Ectodermal cell (in vitro differentiated cells): ENCODE results near the gene ANTXR1.

Experiments
- H3K27ac ChIP-seq: 2 replicates; pipeline ENCODE4 v1.7.0; 2013; ENCODE audit warnings: mild to moderate bottlenecking, low read depth, low read length; ENCODE audit not compliant: insufficient read depth, poor library complexity, severe bottlenecking
- H3K27me3 ChIP-seq: 2 replicates; pipeline ENCODE4 v1.7.0; 2013; ENCODE audit warnings: mild to moderate bottlenecking, low read length; ENCODE audit not compliant: insufficient read depth, control insufficient read depth, poor library complexity, severe bottlenecking
- H3K36me3 ChIP-seq: one replicate; pipeline ENCODE4 v1.7.0; 2013; ENCODE audit warnings: low read length; ENCODE audit not compliant: control insufficient read depth, insufficient read depth
- H3K4me1 ChIP-seq: one replicate; pipeline ENCODE4 v1.7.0; 2013; ENCODE audit warnings: low read length; ENCODE audit not compliant: control insufficient read depth, insufficient read depth
- H3K4me3 ChIP-seq: 2 replicates; pipeline ENCODE4 v1.7.0; 2013; ENCODE audit warnings: low read depth, low read length, control low read depth; ENCODE audit not compliant: insufficient read depth
- H3K9me3 ChIP-seq: 2 replicates; pipeline ENCODE4 v1.7.0; 2013; ENCODE audit warnings: mild to moderate bottlenecking, low read length, moderate library complexity; ENCODE audit not compliant: control insufficient read depth
- WGBS, 2 experiments: methylation state at CpG; one replicate each; pipeline ENCODE4 v1.1.7; 2013; ENCODE audit warnings: missing lambda C conversion rate in 2 of 2; 5-methylcytosine and 5-hydroxymethylcytosine counted together

Gene ANTXR1

GRCh38 chr2:69298261-69298660 is 285.3 kb downstream of the ANTXR1 start:
- Histone ChIP-seq H3K4me1 (no peaks in the 10 kb centered on the region), H3K9me3 (no peaks in the 10 kb centered on the region), H3K27me3 (no peaks in the 10 kb centered on the region), H3K27ac (no peak overlapping the region), H3K36me3 (no peaks in the 10 kb centered on the region), H3K4me3 (no peak overlapping the region)
- 89 to 94% methylated on average over 7 of the region's 7 CpGs for WGBS, 2 experiments

DNA sequence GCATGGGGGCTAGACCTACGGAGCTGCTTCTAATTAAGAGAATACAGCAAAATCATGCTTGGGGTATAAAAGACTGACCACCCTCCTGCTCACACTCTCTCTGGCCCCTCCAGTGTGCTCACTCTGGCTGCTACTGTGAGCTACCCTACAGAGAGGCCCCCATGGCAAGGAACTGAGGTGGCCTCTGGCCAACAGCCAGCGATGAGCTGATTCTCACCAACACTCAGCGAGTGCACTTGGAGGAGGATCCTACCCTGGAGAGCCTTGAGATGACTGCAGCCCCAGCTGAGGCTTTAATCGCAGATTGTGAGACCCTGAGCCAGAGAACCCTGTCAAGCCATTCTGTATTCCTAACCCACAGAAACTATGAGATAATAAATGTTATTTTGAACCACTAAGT is 285.9 kb downstream of the ANTXR1 start:
- Histone ChIP-seq H3K27me3 (no peaks in the 10 kb centered on the region), H3K9me3 (no peaks in the 10 kb centered on the region), H3K4me1 (no peaks in the 10 kb centered on the region), H3K36me3 (no peaks in the 10 kb centered on the region), H3K27ac (no peak overlapping the region), H3K4me3 (no peak overlapping the region)
- WGBS, 2 experiments, result 90% methylated on average over 3 to 4 of the region's 4 CpGs
